ENCODE results near the gene ANKRD66. TPM values are rescaled to one million over a fixed set of nuclear protein-coding genes. Genes with fewer than 3 reads are reported as not detected.
"Not testable (repeated sequence)": the region's sequence is repeated elsewhere in the genome, so short reads cannot be mapped to it uniquely, and the experiment has no call there.

ANKRD66 gene
- polyA plus RNA-seq, 1 donor from 2014 or later, result not detected

DNA sequence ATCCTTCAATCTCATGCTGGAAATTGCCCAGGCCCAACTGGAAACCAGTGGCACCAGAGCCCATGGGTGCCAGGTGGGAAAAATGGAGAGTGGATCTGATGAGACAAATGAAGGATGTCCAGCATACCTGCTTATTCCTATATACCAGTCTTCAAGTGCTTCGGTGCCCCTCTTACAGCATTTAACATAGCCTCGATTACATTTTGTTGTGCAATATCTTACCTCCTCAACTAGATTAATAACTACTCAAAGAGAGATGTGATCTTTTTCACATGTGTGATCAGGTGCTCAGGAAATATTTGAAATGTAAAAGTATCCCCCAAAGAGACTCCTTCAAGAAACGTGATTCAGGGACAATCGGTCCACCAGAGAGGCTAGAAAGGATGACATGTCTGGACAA, 4.8 kb upstream of the ANKRD66 start:
- Mint-ChIP-seq H3K36me3 (peaks cover 2% of the 10 kb centered on the region), H3K4me3 (no peak overlapping the region), H3K9me3 (peaks cover 0 to 5% (median 0%) of the 10 kb centered on the region in 3 donors), H3K27me3 (no peaks in the 10 kb centered on the region), H3K4me1 (no peaks in the 10 kb centered on the region), H3K27ac (no peak overlapping the region)

DNA sequence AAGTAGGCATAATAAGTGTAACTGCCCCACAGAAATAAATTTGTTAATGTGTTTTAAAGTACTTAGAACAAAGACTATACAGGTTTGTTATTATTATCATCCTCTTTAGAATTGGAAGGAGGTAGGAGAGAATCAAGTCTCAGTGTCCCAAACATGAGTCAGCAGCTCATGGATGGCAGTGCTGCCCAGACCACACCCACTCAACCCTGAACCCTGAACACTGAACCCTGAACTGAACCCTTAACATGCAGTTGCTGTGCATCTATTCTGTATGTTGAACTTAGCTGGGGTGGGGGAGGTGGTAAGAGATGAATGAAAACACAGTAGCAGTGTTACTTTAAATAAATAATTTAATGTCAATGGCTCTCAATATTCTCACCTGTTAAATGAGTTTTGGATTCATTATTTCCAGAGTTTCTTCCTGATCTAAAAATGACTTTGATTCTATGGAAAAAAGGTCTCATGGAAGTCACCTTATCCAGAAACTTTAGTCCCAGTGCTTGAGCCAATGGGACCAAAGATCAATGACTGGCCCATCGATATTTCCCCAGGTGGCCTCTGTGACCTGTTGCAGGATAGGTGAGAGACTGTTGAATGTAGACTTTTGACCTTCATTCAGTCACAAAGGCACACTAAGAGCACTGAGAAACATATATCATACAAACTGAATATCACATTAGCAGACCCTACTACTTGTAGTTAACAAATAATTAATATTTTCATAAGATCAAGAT, 3.1 kb upstream of the ANKRD66 start:
- Mint-ChIP-seq H3K27me3 (no peaks in the 10 kb centered on the region), H3K9me3 (peaks cover 0 to 5% (median 0%) of the 10 kb centered on the region in 3 donors), H3K27ac (no peak overlapping the region), H3K4me1 (no peaks in the 10 kb centered on the region), H3K36me3 (peaks cover 3% of the 10 kb centered on the region), H3K4me3 (no peak overlapping the region)

DNA sequence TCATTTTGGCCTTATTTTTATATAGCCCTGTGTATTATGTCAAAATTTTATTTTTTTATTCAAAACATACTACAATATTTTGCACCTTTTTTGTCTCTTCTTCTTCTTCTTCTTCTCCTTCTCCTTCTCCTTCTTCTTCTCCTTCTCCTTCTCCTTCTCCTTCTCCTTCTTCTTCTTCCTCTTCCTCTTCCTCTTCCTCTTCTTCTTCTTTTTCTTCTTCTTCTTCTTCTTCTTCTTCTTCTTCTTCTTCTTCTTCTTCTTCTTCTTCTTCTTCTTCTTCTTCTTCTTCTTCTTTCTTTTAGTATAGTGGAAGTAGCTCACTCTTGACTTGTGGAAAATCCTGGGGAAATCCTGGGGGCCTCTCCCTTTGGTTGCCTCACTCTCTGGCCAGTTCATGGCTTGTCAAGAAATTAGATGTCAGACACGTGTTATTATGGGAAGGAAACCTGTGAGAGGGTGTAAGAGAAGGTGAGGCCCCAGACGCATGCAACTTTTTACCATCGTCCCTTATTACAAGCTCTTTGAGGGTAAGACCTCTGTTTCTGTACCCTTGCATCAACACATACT, 2.5 kb upstream of the ANKRD66 start:
- H3K4me1 Mint-ChIP-seq, H3K27me3 Mint-ChIP-seq, H3K9me3 Mint-ChIP-seq, H3K36me3 Mint-ChIP-seq, H3K4me3 Mint-ChIP-seq: not testable (repeated sequence)
- peak overlapping the region in 1 of 3 donors; percentile 18 for H3K27ac Mint-ChIP-seq

DNA sequence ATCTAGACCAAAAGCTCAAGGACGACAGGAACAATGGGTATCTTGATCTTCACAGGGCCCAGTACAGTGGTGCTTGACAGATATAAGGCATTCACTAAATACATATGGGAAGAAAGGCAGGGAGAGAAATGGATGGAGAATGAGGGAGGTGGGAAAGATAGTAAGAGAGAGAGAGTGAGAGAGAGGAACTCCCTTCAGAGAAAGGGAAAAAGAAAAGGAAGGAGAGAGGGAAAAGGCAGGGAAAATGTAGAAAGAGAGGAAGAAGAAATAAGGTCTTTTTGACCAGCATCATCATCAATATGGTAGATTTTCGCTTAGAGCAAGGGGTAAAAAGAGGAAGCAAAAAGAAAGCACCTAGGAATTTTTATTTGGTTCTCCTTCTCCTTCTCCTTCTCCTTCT, 760 bp upstream of the ANKRD66 start:
- peaks cover 3% of the 10 kb centered on the region for H3K36me3 Mint-ChIP-seq
- H3K27ac Mint-ChIP-seq, result no peak overlapping the region
- no peaks in the 10 kb centered on the region for H3K27me3 Mint-ChIP-seq
- no peak overlapping the region for H3K4me3 Mint-ChIP-seq
- H3K9me3 Mint-ChIP-seq, result peaks cover 0 to 5% (median 0%) of the 10 kb centered on the region in 3 donors
- no peaks in the 10 kb centered on the region for H3K4me1 Mint-ChIP-seq

DNA sequence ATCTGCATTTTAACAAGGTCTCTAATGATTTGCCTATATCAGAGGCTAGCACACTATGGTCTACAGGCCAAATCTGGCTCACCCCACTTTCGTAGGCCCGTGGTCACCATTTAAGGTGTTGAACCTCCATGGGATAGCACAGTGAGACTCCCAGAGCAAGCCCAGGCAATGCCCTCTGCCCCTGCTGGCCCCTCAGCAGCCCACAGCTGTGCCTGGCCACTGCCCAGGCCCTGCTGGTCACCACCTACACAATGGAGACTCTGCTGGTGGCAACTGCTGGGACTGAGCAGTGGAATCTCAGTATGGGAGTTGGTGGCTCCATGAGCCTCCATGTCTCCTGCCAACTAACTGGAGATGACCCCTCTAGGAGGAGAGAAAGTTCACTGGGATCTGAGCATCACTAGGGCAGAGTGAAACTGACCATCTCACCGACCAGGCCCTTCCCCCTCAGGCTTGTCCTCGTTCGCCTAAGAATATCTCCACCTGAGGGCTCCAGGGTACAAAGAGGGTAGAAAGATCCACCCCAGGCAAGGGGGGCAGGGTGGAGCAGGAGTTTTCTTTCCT, 2.3 kb downstream of the ANKRD66 start:
- Mint-ChIP-seq H3K27ac (no peak overlapping the region), H3K4me3 (no peak overlapping the region), H3K27me3 (peaks cover 4% of the 10 kb centered on the region), H3K9me3 (peaks cover 0 to 5% (median 0%) of the 10 kb centered on the region in 3 donors), H3K4me1 (no peaks in the 10 kb centered on the region), H3K36me3 (peaks cover 1% of the 10 kb centered on the region)

DNA sequence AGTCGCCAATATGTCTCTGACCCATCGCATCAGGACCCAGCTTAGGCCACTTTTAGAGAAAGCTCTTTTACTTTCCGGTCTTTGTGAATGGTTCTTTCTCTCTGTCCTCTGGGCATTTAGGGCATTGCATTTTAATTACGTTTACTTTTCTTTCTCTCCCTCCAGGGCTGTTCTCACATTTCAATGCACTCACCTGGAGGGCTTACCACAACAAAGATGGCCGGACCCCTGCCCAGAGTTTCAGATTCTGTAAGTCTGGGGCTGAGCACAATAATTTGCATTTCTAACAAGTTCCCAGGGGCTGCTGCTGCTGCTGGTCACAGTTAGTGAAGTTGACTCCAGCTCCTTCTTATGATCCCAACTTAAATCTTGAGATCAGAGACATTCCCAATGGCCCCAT, 3.0 kb downstream of the ANKRD66 start:
- H3K36me3 Mint-ChIP-seq, result peaks cover 1% of the 10 kb centered on the region
- no peaks in the 10 kb centered on the region for H3K4me1 Mint-ChIP-seq
- H3K4me3 Mint-ChIP-seq, result no peak overlapping the region
- peaks cover 4% of the 10 kb centered on the region for H3K27me3 Mint-ChIP-seq
- H3K27ac Mint-ChIP-seq, result no peak overlapping the region
- H3K9me3 Mint-ChIP-seq, result peaks cover 0 to 5% (median 0%) of the 10 kb centered on the region in 3 donors

DNA sequence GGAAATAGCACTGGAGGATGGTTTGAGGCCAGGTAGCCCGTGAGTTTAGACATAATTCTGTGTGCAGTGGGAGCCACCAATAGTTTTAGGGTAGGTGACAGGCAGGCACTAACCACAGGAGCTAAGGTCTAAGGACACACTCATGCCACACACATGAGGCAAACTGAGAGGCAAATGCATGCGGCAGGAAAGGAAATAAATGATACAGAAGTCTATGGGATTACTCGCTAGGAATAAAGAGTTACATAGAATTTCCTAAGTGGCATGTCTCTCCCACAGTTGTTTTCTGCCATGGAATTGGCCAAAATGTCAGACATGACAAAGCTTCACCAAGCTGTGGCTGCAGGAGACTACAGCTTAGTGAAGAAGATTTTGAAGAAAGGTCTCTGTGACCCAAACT, 4.9 kb downstream of the ANKRD66 start:
- Mint-ChIP-seq H3K4me3 (no peak overlapping the region), H3K36me3 (peaks cover 1% of the 10 kb centered on the region), H3K27me3 (peaks cover 4% of the 10 kb centered on the region), H3K4me1 (no peaks in the 10 kb centered on the region), H3K27ac (peak overlapping the region in 1 of 3 donors; percentile 70), H3K9me3 (no peaks in the 10 kb centered on the region)

DNA sequence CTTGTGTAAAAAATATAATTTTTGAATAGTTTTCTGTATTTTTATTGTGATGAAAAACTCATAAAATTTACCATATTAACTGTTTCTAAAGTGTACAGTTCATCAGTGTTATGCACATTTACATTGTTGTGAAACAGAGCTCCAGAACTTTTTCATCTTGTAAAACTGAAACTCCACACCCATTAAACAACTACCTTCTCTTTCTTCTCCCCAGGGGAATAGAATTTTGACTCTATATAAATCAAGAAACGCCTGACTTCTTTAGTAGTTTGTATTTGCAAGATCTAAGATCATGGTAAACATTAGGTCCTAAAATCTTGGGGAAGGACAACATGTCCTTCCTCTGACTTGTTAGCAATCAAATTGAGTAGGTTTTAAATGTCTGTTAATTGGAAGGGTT, 9.1 kb downstream of the ANKRD66 start:
- Mint-ChIP-seq H3K9me3 (no peaks in the 10 kb centered on the region), H3K27ac (no peak overlapping the region), H3K4me3 (no peak overlapping the region), H3K36me3 (no peaks in the 10 kb centered on the region), H3K27me3 (peaks cover 9% of the 10 kb centered on the region), H3K4me1 (no peaks in the 10 kb centered on the region)

DNA sequence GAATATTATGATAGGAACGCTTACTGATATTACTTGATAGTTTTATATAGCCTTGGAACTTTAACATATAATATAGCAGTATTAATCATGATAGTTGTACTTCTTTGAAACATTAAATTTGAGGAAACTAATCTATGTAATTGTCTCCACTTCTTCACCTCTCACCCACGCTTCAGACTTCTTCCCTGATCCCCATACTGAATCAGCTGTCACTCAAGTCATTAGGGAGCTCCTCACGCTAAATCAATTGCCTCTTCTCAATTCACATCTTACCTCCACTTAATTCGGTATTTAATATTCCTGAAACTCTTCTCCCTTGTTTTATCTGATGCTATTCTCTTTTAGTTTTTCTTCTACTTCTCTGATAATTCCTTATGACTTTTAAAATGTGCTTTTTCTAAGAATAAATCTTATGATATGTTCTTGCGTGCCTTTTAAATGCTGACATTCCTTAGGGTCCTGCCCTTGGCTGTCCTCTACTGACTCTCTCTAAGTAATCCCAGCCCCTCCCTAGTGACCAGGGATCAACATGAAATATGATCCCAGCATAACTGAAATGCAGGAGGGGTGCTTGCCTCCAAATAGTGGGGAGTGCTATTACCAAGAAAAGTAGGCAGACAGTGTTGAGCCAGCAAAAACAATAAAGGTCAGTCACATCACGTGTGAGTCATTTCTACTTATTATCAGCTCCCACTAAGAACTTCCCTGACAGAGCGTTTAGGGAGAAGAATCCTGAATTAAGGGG, 9.9 kb downstream of the ANKRD66 start:
- H3K27ac Mint-ChIP-seq, result no peak overlapping the region
- no peaks in the 10 kb centered on the region for H3K9me3 Mint-ChIP-seq
- H3K4me1 Mint-ChIP-seq, result no peaks in the 10 kb centered on the region
- H3K27me3 Mint-ChIP-seq, result peaks cover 9% of the 10 kb centered on the region
- H3K36me3 Mint-ChIP-seq, result no peaks in the 10 kb centered on the region
- H3K4me3 Mint-ChIP-seq, result no peak overlapping the region

DNA sequence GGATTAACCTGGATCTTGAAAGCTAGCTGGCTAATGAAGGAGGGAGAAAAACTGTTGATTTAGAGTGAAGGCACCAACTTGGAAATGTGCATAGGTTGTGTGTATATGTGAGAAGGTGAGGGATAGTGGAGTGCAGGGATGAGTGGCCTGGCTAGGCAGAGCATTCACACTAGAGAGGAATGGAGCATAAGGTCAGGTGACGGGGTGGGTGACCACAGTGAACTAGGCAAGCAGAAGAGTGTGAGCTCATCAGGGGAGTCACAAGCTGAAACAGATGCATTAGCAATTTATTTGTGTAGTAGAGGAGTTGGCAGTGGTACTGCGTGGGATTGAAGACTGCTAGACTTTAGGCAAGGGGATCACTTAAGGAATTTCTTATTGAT, 10.5 kb downstream of the ANKRD66 start:
- Mint-ChIP-seq H3K4me1 (no peaks in the 10 kb centered on the region), H3K27ac (no peak overlapping the region), H3K4me3 (no peak overlapping the region), H3K27me3 (peaks cover 9% of the 10 kb centered on the region), H3K36me3 (no peaks in the 10 kb centered on the region), H3K9me3 (no peaks in the 10 kb centered on the region)

DNA sequence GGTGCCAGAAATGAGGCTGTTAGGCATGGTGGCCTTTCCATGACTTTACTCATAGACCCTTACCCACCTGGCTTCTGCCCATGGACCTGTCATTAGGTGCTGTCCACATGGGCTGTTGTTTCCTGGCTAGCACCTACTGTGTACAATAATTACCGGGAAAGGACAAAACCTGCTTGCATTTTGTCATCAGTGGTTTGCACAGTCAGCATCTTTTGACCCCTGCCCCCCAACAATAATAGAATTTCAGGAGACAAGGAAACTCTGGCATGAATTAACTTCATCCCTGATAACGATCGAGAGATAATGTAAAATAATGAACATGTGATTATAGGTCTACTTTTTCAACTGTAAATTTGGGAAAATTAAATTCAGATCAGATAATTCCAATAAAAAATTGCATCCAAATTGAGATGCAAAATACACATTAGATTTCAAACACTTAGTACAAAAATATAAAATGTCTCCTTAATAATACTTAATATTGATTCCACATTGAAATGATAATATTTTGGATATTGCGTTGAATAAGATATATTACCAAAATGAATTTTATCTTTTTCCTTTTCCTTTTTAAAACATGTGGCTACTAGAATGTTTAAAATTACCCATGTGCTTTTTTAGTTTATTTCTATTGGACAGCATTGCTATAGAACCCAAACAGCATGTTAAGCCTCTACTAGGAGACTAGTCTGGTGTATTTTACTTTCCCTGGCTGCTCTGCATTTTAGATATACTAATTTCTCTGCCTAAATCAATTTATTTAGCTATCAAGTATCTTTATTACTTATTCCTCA, 12.4 kb downstream of the ANKRD66 start:
- Mint-ChIP-seq H3K27ac (no peak overlapping the region), H3K9me3 (no peaks in the 10 kb centered on the region), H3K36me3 (peaks cover 2% of the 10 kb centered on the region), H3K4me1 (no peaks in the 10 kb centered on the region), H3K27me3 (peaks cover 5% of the 10 kb centered on the region), H3K4me3 (no peak overlapping the region)

DNA sequence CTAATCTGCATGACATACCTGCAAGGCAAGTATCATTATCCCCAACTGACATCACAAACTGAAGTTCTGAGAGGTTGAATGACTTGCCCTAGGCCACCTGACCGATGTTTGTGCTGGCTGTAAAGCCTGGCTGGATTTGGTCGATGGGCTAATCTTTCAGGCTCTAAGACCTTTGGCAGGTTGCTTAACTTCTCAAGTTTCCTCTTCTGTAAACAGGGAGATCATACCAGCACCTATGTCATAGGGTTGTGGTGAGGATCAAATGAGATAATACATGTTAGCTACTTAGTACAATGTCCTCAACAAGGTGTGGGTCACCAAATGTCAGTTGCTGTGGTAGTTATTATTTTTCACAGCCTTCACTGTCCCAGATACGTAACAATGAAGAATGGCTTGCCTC, 14.2 kb downstream of the ANKRD66 start:
- H3K36me3 Mint-ChIP-seq, result peaks cover 4% of the 10 kb centered on the region
- no peak overlapping the region for H3K27ac Mint-ChIP-seq
- no peaks in the 10 kb centered on the region for H3K4me1 Mint-ChIP-seq
- no peaks in the 10 kb centered on the region for H3K9me3 Mint-ChIP-seq
- H3K27me3 Mint-ChIP-seq, result peaks cover 5% of the 10 kb centered on the region
- no peak overlapping the region for H3K4me3 Mint-ChIP-seq

DNA sequence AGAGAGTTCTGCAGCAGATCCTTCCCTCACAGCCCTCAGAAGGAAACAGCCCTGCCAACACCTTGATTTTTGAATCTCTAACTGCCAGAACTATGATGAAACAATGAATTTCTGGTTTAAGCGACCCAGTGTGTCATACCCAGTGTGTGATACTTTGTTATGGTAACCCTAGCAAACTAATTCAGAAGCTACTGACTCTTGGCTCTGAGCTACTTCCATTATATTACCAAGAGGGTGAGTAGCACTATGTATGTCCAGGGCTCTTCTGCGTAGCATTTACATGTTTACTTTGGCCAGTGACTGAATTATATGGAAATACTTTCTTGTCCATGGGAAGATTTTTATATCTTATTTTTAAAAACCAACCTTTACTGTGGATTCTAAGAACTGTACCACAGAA, 16.7 kb downstream of the ANKRD66 start:
- no peaks in the 10 kb centered on the region for H3K4me1 Mint-ChIP-seq
- H3K4me3 Mint-ChIP-seq, result no peak overlapping the region
- H3K27ac Mint-ChIP-seq, result no peak overlapping the region
- H3K9me3 Mint-ChIP-seq, result peaks cover 2 to 6% (median 4%) of the 10 kb centered on the region in 3 donors
- H3K27me3 Mint-ChIP-seq, result peaks cover 5% of the 10 kb centered on the region
- H3K36me3 Mint-ChIP-seq, result peaks cover 4% of the 10 kb centered on the region

DNA sequence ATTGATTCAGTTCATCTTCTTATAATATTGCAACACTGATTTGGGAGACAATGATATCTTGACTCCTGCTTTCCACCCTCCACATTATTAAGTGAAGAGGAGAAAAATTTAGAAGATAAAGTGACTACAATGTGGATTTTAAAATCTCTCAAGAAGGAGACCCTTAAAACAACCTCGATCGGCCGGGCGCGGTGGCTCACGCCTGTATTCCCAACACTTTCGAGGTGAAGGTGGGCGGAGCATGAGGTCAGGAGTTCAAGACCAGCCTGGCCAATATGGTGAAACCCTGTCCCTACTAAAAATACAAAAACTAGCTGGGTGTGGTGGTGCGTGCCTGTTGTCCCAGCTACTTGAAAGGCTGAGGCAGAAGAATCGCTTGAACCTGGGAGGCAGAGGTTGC, 17.5 kb downstream of the ANKRD66 start:
- not testable (repeated sequence) for H3K4me3 Mint-ChIP-seq, H3K27me3 Mint-ChIP-seq, H3K9me3 Mint-ChIP-seq, H3K36me3 Mint-ChIP-seq, H3K4me1 Mint-ChIP-seq, H3K27ac Mint-ChIP-seq

DNA sequence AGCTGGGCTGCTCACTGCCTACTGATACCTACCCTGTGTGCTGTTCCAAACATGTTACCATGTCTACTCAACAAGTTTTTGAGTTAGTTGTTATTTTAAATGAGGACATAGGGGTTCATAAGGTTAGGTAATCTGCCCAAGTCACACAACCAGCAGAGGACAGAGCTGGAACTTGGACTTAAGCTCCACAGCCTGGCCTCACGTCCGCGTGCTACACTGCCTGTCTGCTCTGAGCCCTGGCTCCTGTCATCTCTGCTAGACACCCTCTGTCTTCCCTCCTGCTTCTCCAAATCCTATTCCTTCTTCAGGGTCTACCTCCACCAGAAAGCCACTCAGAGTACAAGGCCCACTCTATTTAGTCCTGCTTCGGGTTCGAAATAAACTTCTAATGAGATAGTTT, 18.2 kb downstream of the ANKRD66 start:
- Mint-ChIP-seq H3K27ac (no peak overlapping the region), H3K4me3 (no peak overlapping the region), H3K27me3 (peaks cover 2% of the 10 kb centered on the region), H3K36me3 (peaks cover 4% of the 10 kb centered on the region), H3K9me3 (peaks cover 2 to 8% (median 4%) of the 10 kb centered on the region in 3 donors), H3K4me1 (no peaks in the 10 kb centered on the region)
